Measurements from ENCODE around the gene EYS. TPM values are rescaled to one million over a fixed set of nuclear protein-coding genes. Genes with fewer than 3 reads are reported as not detected.

The EYS gene
- polyA plus RNA-seq, 1 of the 3 experiments (the other 2 are of a cell fraction): 0.05 TPM

- TF ChIP-seq EP300 (IDR thresholded peaks at IDR 0.05; ENCODE audit: borderline replicate concordance in 1 of 2, low read depth in 1 of 2, low read length in 1 of 2) (no peak), JUND (IDR thresholded peaks at IDR 0.05) (no peak), FOXJ3 (CRISPR knock-in tag; IDR thresholded peaks at IDR 0.05) (no peak), RFX5 (IDR thresholded peaks at IDR 0.05; ENCODE audit: low read length) (no peak), TEAD4 (IDR thresholded peaks at IDR 0.05; ENCODE audit: borderline replicate concordance, insufficient read depth) (no peak), MAX (IDR thresholded peaks at IDR 0.05; ENCODE audit: low read depth) (no peak)
- Histone ChIP-seq H3K9ac (no peak overlapping the region), H3K27me3 (ENCODE audit: insufficient read depth) (no peaks in the 10 kb centered on the region), H3K36me3 (replicated peaks in 1 of 2; ENCODE audit: control insufficient read depth in 1 of 2, insufficient read depth in 2 of 2, low read length in 1 of 2) (no peaks in the 10 kb centered on the region), H3K27ac (ENCODE audit: low read depth in 2 of 2, low read length in 1 of 2) (no peak overlapping the region), H3K4me3 (ENCODE audit: low read depth in 2 of 2, low read length in 1 of 2) (no peak overlapping the region), H2AFZ (ENCODE audit: low read depth) (no peak overlapping the region), H3K9me3 (no peaks in the 10 kb centered on the region), H3K9me2 (no peaks in the 10 kb centered on the region), H4K20me1 (ENCODE audit: insufficient read depth) (no peaks in the 10 kb centered on the region), H3K4me2 (no peak overlapping the region), H3F3A (replicated peaks; ENCODE audit: insufficient read depth) (peaks cover 6% of the 10 kb centered on the region), H3K4me1 (ENCODE audit: control insufficient read depth in 1 of 2, insufficient read depth in 2 of 2, low read depth in 1 of 2, low read length in 1 of 2) (no peaks in the 10 kb centered on the region), H3K79me2 (ENCODE audit: insufficient read depth) (no peaks in the 10 kb centered on the region)
- no peak for DNase-seq
- POLR2A ChIA-PET: no interaction called here
- WGBS (ENCODE audit: low lambda C conversion rate): 85% methylated on average over 12 of the region's 13 CpGs
- CTCF ChIA-PET: no interaction called here
Observed at GRCh38 chr6:64085126-64085525, 1621.9 kb downstream of the EYS start.

- DNase-seq: no peak
- no peaks in the 10 kb centered on the region for H3K9me2 ChIP-seq
- no peaks in the 10 kb centered on the region for H3K4me1 ChIP-seq (ENCODE audit: control insufficient read depth in 1 of 2, insufficient read depth in 2 of 2, low read depth in 1 of 2, low read length in 1 of 2)
- no peaks in the 10 kb centered on the region for H3K36me3 ChIP-seq (replicated peaks in 1 of 2; ENCODE audit: control insufficient read depth in 1 of 2, insufficient read depth in 2 of 2, low read length in 1 of 2)
- H4K20me1 ChIP-seq (ENCODE audit: insufficient read depth): no peaks in the 10 kb centered on the region
- H2AFZ ChIP-seq (ENCODE audit: low read depth): no peak overlapping the region
- no peak overlapping the region for H3K4me2 ChIP-seq
- H3K9me3 ChIP-seq: no peaks in the 10 kb centered on the region
- 62% methylated on average over 1 of the region's 1 CpG for WGBS (ENCODE audit: low lambda C conversion rate)
- POLR2A ChIA-PET: no interaction called here
- H3K79me2 ChIP-seq (ENCODE audit: insufficient read depth): no peaks in the 10 kb centered on the region
- no peaks in the 10 kb centered on the region for H3F3A ChIP-seq (replicated peaks; ENCODE audit: insufficient read depth)
- no peak for TF ChIP-seq GABPA (IDR thresholded peaks at IDR 0.05; ENCODE audit: low read depth)
- TF ChIP-seq SIN3A (IDR thresholded peaks at IDR 0.05; ENCODE audit: borderline replicate concordance, low read depth, low read length): no peak
- no peak for TF ChIP-seq POLR2AphosphoS5 (IDR thresholded peaks at IDR 0.05; ENCODE audit: low read depth, low read length)
- no peak for TF ChIP-seq CTCF (IDR thresholded peaks at IDR 0.05)
- TF ChIP-seq RFX5 (IDR thresholded peaks at IDR 0.05; ENCODE audit: low read length): no peak
- no peak for TF ChIP-seq GATA2 (CRISPR knock-in tag; IDR thresholded peaks at IDR 0.05)
- TF ChIP-seq YY1 (IDR thresholded peaks at IDR 0.05; ENCODE audit: low read depth): no peak
- no peak overlapping the region for H3K9ac ChIP-seq
- H3K27me3 ChIP-seq (ENCODE audit: insufficient read depth): no peaks in the 10 kb centered on the region
- no peak overlapping the region for H3K27ac ChIP-seq (ENCODE audit: low read depth in 2 of 2, low read length in 1 of 2)
- no peak overlapping the region for H3K4me3 ChIP-seq (ENCODE audit: low read depth in 2 of 2, low read length in 1 of 2)
- CTCF ChIA-PET: no interaction called here
Observed at GRCh38 chr6:64084185-64084663, 1622.8 kb downstream of the EYS start.

All from SK-N-SH (cell line).